K562 (cell line): ENCODE results near the gene ALPK1. TPM values are rescaled to one million over a fixed set of nuclear protein-coding genes. Genes with fewer than 3 reads are reported as not detected.
A peak's percentile ranks its signal among the peaks of the same experiment; 100 is the strongest.

ENCODE experiments used
- ATF6 ChIP-seq: sonication (generic); formaldehyde crosslinking; IDR thresholded peaks from 2 replicates; pipeline ENCODE4 v1.4.0; 2020; ENCODE audit warnings: mild to moderate bottlenecking, missing genetic modification reagents
- BHLHE40 ChIP-seq: IDR thresholded peaks from 2 replicates; pipeline ENCODE4 v1.6.1; 2011; ENCODE audit warnings: low read length, improper control_type of control experiment
- CBX3 ChIP-seq, 2 experiments: IDR thresholded peaks; 1 replicate in 1 of 2; 2 replicates in 1 of 2; pipeline ENCODE4 v1.6.1; 2012; ENCODE audit warnings: inconsistent platforms in 2 of 2, low read length in 2 of 2, borderline replicate concordance in 1 of 2, control low read depth in 1 of 2
- CREB1 ChIP-seq, 2 experiments: sonication (generic) in 1 of 2; formaldehyde crosslinking in 1 of 2; IDR thresholded peaks; 2 replicates each; pipeline versions ENCODE4 v1.6.1 to v1.8.0; 2012 to 2022; ENCODE audit warnings: inconsistent platforms in 1 of 2, mild to moderate bottlenecking in 1 of 2, missing genetic modification reagents in 1 of 2, moderate library complexity in 1 of 2
- E2F1 ChIP-seq: sonication (generic); formaldehyde crosslinking; IDR thresholded peaks from 2 replicates; pipeline ENCODE4 v1.8.1; 2023; ENCODE audit warnings: mild to moderate bottlenecking, missing genetic modification reagents, moderate library complexity
- EP400 ChIP-seq: fragments of 450-650 bp; IDR thresholded peaks from 2 replicates; pipeline ENCODE4 v1.6.1; 2017; ENCODE audit warnings: antibody characterized with exemption, mild to moderate bottlenecking, moderate library complexity
- FOS ChIP-seq: IDR thresholded peaks from 3 replicates; pipeline ENCODE4 v1.6.1; 2011; ENCODE audit not compliant: insufficient read length; ENCODE audit errors: extremely low read depth
- FOXO4 ChIP-seq: fragments of 450-650 bp; formaldehyde crosslinking; IDR thresholded peaks from 2 replicates; pipeline ENCODE4 v1.4.0; 2020; ENCODE audit warnings: mild to moderate bottlenecking, moderate library complexity
- HDAC2 ChIP-seq: fragments of 450-650 bp; IDR thresholded peaks from 2 replicates; pipeline ENCODE4 v1.6.1; 2016; ENCODE audit warnings: mild to moderate bottlenecking
- HLTF ChIP-seq: fragments of 450-650 bp; IDR thresholded peaks from 2 replicates; pipeline ENCODE4 v1.6.1; 2016
- HNRNPUL1 ChIP-seq: fragments of 200-400 bp; formaldehyde crosslinking; IDR thresholded peaks from 2 replicates; pipeline ENCODE4 v1.6.1; 2017; ENCODE audit warnings: low read length
- HOXB6 ChIP-seq: fragments of 250-450 bp; sonication (Bioruptor Pico); IDR thresholded peaks from 2 replicates; pipeline ENCODE4 v1.5.1; 2022; ENCODE audit warnings: mild to moderate bottlenecking, borderline replicate concordance
- MAZ ChIP-seq, 2 experiments: fragments of 450-650 bp in 1 of 2; sonication (generic) in 1 of 2; formaldehyde crosslinking; IDR thresholded peaks in 1 of 2; conservative IDR thresholded peaks in 1 of 2; 2 replicates each; pipeline versions ENCODE4 v1.4.0 to v1.5.0; 2020; ENCODE audit warnings: mild to moderate bottlenecking in 1 of 2, missing genetic modification reagents in 1 of 2
- NFE2L1 ChIP-seq: fragments of 450-650 bp; IDR thresholded peaks from 2 replicates; pipeline ENCODE4 v1.6.1; 2016; ENCODE audit warnings: missing genetic modification characterization, low read depth, mild to moderate bottlenecking, missing compliant biosample characterization, moderate library complexity, borderline replicate concordance
- NFRKB ChIP-seq: fragments of 450-650 bp; IDR thresholded peaks from 2 replicates; pipeline ENCODE4 v1.6.1; 2016; ENCODE audit warnings: low read depth
- POLR3G ChIP-seq: IDR thresholded peaks from 2 replicates; pipeline ENCODE4 v1.6.1; 2011; ENCODE audit not compliant: insufficient read length, insufficient replicate concordance; ENCODE audit errors: extremely low read depth
- PTBP1 ChIP-seq: fragments of 200-400 bp; formaldehyde crosslinking; IDR thresholded peaks from 2 replicates; pipeline ENCODE4 v1.6.1; 2017; ENCODE audit warnings: low read depth, low read length
- RAD21 ChIP-seq, 2 experiments: fragments of 250-450 bp in 1 of 2; fragments of 450-650 bp in 1 of 2; sonication (Bioruptor Pico) in 1 of 2; formaldehyde crosslinking in 1 of 2; IDR thresholded peaks in 1 of 2; conservative IDR thresholded peaks in 1 of 2; 2 replicates each; pipeline versions ENCODE4 v1.4.0 to v1.8.0; 2020 to 2022; ENCODE audit warnings: mild to moderate bottlenecking in 2 of 2, moderate library complexity in 1 of 2
- RFX1 ChIP-seq: fragments of 450-650 bp; IDR thresholded peaks from 2 replicates; pipeline ENCODE4 v1.6.1; 2016; ENCODE audit warnings: mild to moderate bottlenecking, moderate library complexity
- SLC30A9 ChIP-seq: fragments of 250-450 bp; sonication (Bioruptor Pico); IDR thresholded peaks from 2 replicates; pipeline ENCODE4 v1.8.0; 2022; ENCODE audit warnings: mild to moderate bottlenecking, moderate library complexity
- SPI1 ChIP-seq: IDR thresholded peaks from 2 replicates; pipeline ENCODE4 v1.6.1; 2011; ENCODE audit warnings: low read depth, low read length, control low read depth, borderline replicate concordance
- ZNF766 ChIP-seq: fragments of 200-800 bp; sonication (Bioruptor generic); conservative IDR thresholded peaks from 2 replicates; pipeline ENCODE4 v1.6.1; 2016; ENCODE audit warnings: missing genetic modification characterization, missing compliant biosample characterization
- polyA plus RNA-seq, 8 experiments: library from polyadenylated mRNA; depleted of rRNA in 4 of 8; stranded (reverse) in 5 of 8; unstranded in 3 of 8; fragments of >200 nt; fragmentation: Nextera tagmentation in 2 of 8; fragmentation: Illumina TruSeq in 1 of 8; extraction: Ambion mirVana in 2 of 8; extraction: Trizol in 1 of 8; gene quantifications; 2 replicates each; pipeline versions ENCODE4 v1.2.1 to v1.2.3, GENCODE V29; 2011 to 2014; ENCODE audit warnings: inconsistent platforms in 1 of 8, missing spikeins in 1 of 8
- total RNA-seq, 7 experiments: library from RNA; depleted of rRNA in 6 of 7; stranded (reverse); fragments of >200 nt in 6 of 7; fragmentation: Illumina TruSeq in 2 of 7; extraction: Trizol in 2 of 7; gene quantifications; 2 replicates each; pipeline versions ENCODE4 v1.2.1 to v1.2.3, GENCODE V29; 2011 to 2021; ENCODE audit warnings: low replicate concordance in 1 of 7

Gene ALPK1
- total and polyA plus RNA-seq, 9 of the 15 experiments (the other 6 are each of a cell fraction or from before 2014, with no cell fraction given): 2.3 to 6.9 (median 4.6) TPM

GRCh38 chr4:112296949-112297880 is at the start of gene ALPK1 (continued):
- no peak; a peak in 1 of 4 replicates for TF ChIP-seq RAD21 (CRISPR knock-in tag; conservative IDR thresholded peaks at IDR 0.05 in 1 of 2, IDR thresholded peaks at IDR 0.05 in 1 of 2)
- TF ChIP-seq FOXO4: no peak
- TF ChIP-seq CBX3 (IDR thresholded peaks at IDR 0.05; ENCODE audit: borderline replicate concordance in 1 of 2, low read length in 2 of 2): no peak
- no peak for TF ChIP-seq FOS
- no peak for TF ChIP-seq HNRNPUL1
- no peak for TF ChIP-seq MAZ (CRISPR knock-in tag; conservative IDR thresholded peaks at IDR 0.05 in 1 of 2, IDR thresholded peaks at IDR 0.05 in 1 of 2)
- no peak for TF ChIP-seq HLTF
- TF ChIP-seq BHLHE40: no peak
- TF ChIP-seq E2F1 (CRISPR knock-in tag): no peak
- TF ChIP-seq SPI1: no peak
- no peak for TF ChIP-seq SLC30A9
- TF ChIP-seq RFX1: no peak
- no peak for TF ChIP-seq CREB1 (IDR thresholded peaks at IDR 0.05)
- TF ChIP-seq CREB1 (CRISPR knock-in tag; IDR thresholded peaks at IDR 0.05): no peak
- peak; percentile 33; the same call in 1 of the 2 replicates for TF ChIP-seq EP400
- no peak for TF ChIP-seq HOXB6 (CRISPR knock-in tag)
- no peak for TF ChIP-seq POLR3G
- no peak for TF ChIP-seq HDAC2
- TF ChIP-seq ZNF766: no peak
- TF ChIP-seq NFRKB: peak; percentile 35; the same call in 1 of the 2 replicates
- TF ChIP-seq NFE2L1 (tag): no peak
- TF ChIP-seq ATF6 (CRISPR knock-in tag): no peak
- no peak for TF ChIP-seq PTBP1
